ENCODE results near the gene ETFBKMT. TPM values are rescaled to one million over a fixed set of nuclear protein-coding genes. Genes with fewer than 3 reads are reported as not detected.

ETFBKMT gene, protein sequence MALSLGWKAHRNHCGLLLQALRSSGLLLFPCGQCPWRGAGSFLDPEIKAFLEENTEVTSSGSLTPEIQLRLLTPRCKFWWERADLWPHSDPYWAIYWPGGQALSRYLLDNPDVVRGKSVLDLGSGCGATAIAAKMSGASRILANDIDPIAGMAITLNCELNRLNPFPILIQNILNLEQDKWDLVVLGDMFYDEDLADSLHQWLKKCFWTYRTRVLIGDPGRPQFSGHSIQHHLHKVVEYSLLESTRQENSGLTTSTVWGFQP
- 1.0 and 1.5 TPM in 2 replicates for total RNA-seq (2014; rRNA removed; shearing (Covaris generic); ENCODE audit: low replicate concordance)

DNA sequence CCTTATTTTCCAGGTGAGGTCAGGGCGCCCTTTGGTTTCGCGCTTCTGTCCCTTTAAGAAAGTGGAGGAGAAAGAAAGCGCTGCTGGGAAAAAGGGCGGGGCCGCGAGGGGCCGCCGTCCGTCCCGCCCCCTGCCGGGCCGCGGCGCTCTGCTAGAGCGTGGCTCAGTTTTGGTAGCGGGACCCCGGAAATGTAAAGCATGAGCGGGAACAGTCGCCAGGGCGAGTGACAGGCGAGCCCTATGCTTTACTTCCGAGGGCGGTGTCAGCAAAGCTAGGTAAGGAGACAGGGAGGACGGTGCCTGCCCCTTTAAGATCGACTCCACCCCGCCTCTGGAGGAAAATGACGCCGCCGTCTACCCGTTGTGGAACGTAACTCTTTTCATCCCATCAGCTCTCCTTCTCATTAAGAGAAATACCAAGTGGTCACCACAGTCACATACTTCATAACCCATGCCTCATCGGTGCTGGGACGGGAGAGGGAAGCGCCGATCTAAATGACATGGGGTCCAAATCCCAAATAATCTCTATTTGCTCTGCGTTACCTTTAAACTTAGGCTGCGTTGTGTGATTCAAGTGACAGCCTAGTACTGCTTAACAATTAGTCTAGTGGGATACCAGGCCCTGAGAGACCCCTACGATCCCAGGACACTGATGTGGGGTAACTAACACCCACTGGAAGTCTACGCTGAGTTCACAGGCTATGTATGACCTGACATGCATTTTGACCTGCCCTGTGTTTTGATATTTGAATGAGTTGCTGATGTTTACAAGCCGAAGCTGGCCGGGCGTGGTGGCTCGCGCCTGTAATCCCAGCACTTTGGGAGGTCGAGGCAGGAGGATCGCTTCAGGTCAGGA lies at the start of gene ETFBKMT:
ETFBKMT (plus strand) TSS at position 602 of the 856 bp plus-strand sequence. CDS start 2,266 bp downstream, outside the sequence.
- Histone ChIP-seq H3K9me3 (ENCODE audit: low read length) (no peaks in the 10 kb centered on the region), H3K4me3 (ENCODE audit: low read length) (peak within 1 kb of the TSS; percentile 86), H3K27ac (ENCODE audit: low read length) (peak within 1 kb of the TSS; percentile 64), H3K36me3 (ENCODE audit: insufficient read depth, low read length) (no peaks in the 10 kb centered on the region), H3K4me1 (ENCODE audit: low read length) (peaks cover 12% of the 10 kb centered on the region), H4K20me1 (ENCODE audit: insufficient read depth, low read depth, low read length) (no peaks in the 10 kb centered on the region), H3K27me3 (ENCODE audit: low read length) (no peaks in the 10 kb centered on the region), H3K4me2 (ENCODE audit: low read depth, low read length, poor library complexity, severe bottlenecking) (peak within 1 kb of the TSS; percentile 75), H3K9me2 (replicated peaks; ENCODE audit: insufficient read depth, low read length) (no peaks in the 10 kb centered on the region), H2AFZ (ENCODE audit: low read length) (peak within 1 kb of the TSS; percentile 97), H3K79me2 (ENCODE audit: low read length) (no peaks in the 10 kb centered on the region), H3K9ac (ENCODE audit: low read length) (peak within 1 kb of the TSS; percentile 78)
- peak; percentile 98 for DNase-seq

DNA sequence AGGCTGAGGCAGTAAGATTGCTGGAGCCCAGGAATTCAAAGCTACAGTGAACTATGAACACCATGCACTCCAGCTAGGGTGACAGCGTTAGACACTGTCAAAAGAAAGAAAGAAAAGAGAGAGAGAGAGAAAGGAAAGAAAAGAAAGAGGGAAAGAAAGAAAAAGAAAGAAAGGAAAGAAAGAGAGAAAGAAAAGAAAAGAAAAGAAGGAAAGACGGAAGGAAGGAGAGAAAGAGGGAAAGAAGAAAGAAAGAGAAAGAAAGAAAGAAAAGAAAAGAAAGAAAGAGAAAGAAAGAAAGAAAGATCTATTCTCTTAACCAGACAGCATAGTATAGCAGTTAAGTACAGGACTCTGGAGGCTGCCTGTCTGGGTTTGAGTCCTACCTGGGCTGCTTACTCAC lies 46.7 kb upstream of the ETFBKMT start:
- H3K9me2 ChIP-seq (replicated peaks; ENCODE audit: insufficient read depth, low read length) = no peaks in the 10 kb centered on the region
- H4K20me1 ChIP-seq (ENCODE audit: insufficient read depth, low read depth, low read length) = no peaks in the 10 kb centered on the region
- no peak overlapping the region for H3K27ac ChIP-seq (ENCODE audit: low read length)
- no peaks in the 10 kb centered on the region for H3K27me3 ChIP-seq (ENCODE audit: low read length)
- no peaks in the 10 kb centered on the region for H3K4me1 ChIP-seq (ENCODE audit: low read length)
- no peaks in the 10 kb centered on the region for H3K79me2 ChIP-seq (ENCODE audit: low read length)
- no peaks in the 10 kb centered on the region for H3K36me3 ChIP-seq (ENCODE audit: insufficient read depth, low read length)
- H3K4me3 ChIP-seq (ENCODE audit: low read length) = no peak overlapping the region
- DNase-seq = no peak
- no peak overlapping the region for H3K9ac ChIP-seq (ENCODE audit: low read length)
- peaks cover 10% of the 10 kb centered on the region for H3K9me3 ChIP-seq (ENCODE audit: low read length)
- H3K4me2 ChIP-seq (ENCODE audit: low read depth, low read length, poor library complexity, severe bottlenecking) = no peak overlapping the region
- no peak overlapping the region for H2AFZ ChIP-seq (ENCODE audit: low read length)

DNA sequence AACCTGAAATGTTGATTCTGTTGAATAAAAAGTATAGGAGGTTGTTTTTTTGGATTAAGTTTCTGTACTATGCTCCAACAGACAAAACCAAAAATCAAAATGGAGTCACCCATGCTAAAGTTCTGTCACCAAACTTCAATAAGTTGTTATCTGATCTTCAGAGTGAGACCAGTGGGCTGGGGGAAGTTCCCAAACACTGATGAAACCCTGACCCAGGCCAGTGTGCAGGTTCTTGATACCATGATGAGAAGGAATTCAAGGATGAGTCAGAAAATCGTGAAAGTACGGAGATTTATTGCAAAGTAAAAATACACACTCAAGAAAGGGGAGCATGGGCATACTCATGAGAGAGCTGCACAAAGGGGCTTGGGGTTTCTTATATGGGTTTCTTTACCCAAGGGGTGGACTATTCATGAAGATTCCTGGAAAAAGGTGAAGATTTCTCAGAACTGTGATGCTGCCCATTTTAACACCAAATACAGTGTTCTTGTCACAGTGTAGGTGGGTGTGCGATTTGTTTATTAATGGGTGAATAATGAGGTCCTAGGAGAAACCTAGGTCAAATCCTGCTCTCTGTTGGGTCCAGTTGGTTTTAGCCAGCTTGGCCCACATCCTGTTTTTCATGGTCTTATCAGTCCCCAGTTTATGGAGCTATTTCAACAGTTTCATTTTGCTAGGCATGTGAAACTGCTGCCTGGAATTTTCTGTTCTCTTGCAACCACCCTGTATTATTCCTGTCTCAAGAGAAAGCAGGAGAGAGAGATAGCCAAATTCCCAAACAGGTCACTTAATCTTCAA lies 41.1 kb upstream of the ETFBKMT start:
- H3K4me2 ChIP-seq (ENCODE audit: low read depth, low read length, poor library complexity, severe bottlenecking) = no peak overlapping the region
- H3K79me2 ChIP-seq (ENCODE audit: low read length) = no peaks in the 10 kb centered on the region
- H3K4me3 ChIP-seq (ENCODE audit: low read length) = no peak overlapping the region
- no peak for DNase-seq
- H3K9me2 ChIP-seq (replicated peaks; ENCODE audit: insufficient read depth, low read length) = no peaks in the 10 kb centered on the region
- H3K9ac ChIP-seq (ENCODE audit: low read length) = no peak overlapping the region
- no peaks in the 10 kb centered on the region for H3K36me3 ChIP-seq (ENCODE audit: insufficient read depth, low read length)
- no peaks in the 10 kb centered on the region for H3K4me1 ChIP-seq (ENCODE audit: low read length)
- no peaks in the 10 kb centered on the region for H4K20me1 ChIP-seq (ENCODE audit: insufficient read depth, low read depth, low read length)
- H3K9me3 ChIP-seq (ENCODE audit: low read length) = no peaks in the 10 kb centered on the region
- no peak overlapping the region for H3K27ac ChIP-seq (ENCODE audit: low read length)
- no peak overlapping the region for H2AFZ ChIP-seq (ENCODE audit: low read length)
- H3K27me3 ChIP-seq (ENCODE audit: low read length) = no peaks in the 10 kb centered on the region

DNA sequence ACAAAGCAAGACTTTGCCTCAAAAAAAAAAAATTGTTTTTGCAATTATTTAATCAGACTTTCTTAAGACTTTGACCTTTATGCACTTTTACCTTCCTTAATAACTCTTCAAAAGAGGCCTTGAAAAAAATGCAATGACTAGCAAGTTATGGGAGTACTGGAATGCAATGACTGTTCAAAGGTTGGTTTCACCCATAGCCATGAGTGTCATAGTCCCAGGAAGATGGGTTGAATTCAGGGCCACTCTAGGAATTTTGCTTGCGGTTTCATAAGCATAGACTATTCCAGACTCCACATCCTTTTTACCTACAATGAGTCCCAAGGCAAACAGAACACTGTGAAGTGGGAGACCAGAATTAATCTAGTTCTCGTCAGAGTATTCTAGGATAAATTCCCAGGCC lies 39.2 kb upstream of the ETFBKMT start:
- H3K27ac ChIP-seq (ENCODE audit: low read length) = no peak overlapping the region
- no peaks in the 10 kb centered on the region for H3K79me2 ChIP-seq (ENCODE audit: low read length)
- no peaks in the 10 kb centered on the region for H3K4me1 ChIP-seq (ENCODE audit: low read length)
- H2AFZ ChIP-seq (ENCODE audit: low read length) = no peak overlapping the region
- no peaks in the 10 kb centered on the region for H3K36me3 ChIP-seq (ENCODE audit: insufficient read depth, low read length)
- H3K4me2 ChIP-seq (ENCODE audit: low read depth, low read length, poor library complexity, severe bottlenecking) = no peak overlapping the region
- H3K9me3 ChIP-seq (ENCODE audit: low read length) = no peaks in the 10 kb centered on the region
- DNase-seq = no peak
- H3K27me3 ChIP-seq (ENCODE audit: low read length) = no peaks in the 10 kb centered on the region
- H3K4me3 ChIP-seq (ENCODE audit: low read length) = no peak overlapping the region
- H3K9ac ChIP-seq (ENCODE audit: low read length) = no peak overlapping the region
- H4K20me1 ChIP-seq (ENCODE audit: insufficient read depth, low read depth, low read length) = no peaks in the 10 kb centered on the region
- H3K9me2 ChIP-seq (replicated peaks; ENCODE audit: insufficient read depth, low read length) = no peaks in the 10 kb centered on the region

DNA sequence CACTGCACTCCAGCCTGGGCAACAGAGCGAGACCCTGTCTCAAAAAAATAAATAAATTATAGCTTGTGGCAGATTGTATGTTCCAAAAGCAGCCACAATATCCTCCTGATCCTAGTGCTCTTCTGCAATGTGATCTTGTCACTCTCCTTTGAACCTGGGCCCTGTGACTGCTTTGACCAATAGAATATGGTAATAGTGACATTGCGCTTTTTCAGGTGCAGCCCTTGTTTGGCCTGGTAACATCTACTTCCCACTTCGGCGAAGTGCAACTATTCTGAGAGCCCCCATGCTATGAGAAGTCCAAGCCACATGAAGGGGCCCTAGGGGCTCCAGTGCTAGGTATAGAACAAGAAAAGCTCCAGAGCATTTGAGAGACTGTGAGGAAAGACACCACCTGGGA lies 37.5 kb upstream of the ETFBKMT start:
- H3K79me2 ChIP-seq (ENCODE audit: low read length) = no peaks in the 10 kb centered on the region
- no peak overlapping the region for H3K4me3 ChIP-seq (ENCODE audit: low read length)
- H3K9me3 ChIP-seq (ENCODE audit: low read length) = no peaks in the 10 kb centered on the region
- H3K27me3 ChIP-seq (ENCODE audit: low read length) = no peaks in the 10 kb centered on the region
- no peak overlapping the region for H3K4me2 ChIP-seq (ENCODE audit: low read depth, low read length, poor library complexity, severe bottlenecking)
- H3K27ac ChIP-seq (ENCODE audit: low read length) = no peak overlapping the region
- DNase-seq = no peak
- no peaks in the 10 kb centered on the region for H3K9me2 ChIP-seq (replicated peaks; ENCODE audit: insufficient read depth, low read length)
- H3K36me3 ChIP-seq (ENCODE audit: insufficient read depth, low read length) = no peaks in the 10 kb centered on the region
- H2AFZ ChIP-seq (ENCODE audit: low read length) = no peak overlapping the region
- no peaks in the 10 kb centered on the region for H3K4me1 ChIP-seq (ENCODE audit: low read length)
- no peaks in the 10 kb centered on the region for H4K20me1 ChIP-seq (ENCODE audit: insufficient read depth, low read depth, low read length)
- no peak overlapping the region for H3K9ac ChIP-seq (ENCODE audit: low read length)

DNA sequence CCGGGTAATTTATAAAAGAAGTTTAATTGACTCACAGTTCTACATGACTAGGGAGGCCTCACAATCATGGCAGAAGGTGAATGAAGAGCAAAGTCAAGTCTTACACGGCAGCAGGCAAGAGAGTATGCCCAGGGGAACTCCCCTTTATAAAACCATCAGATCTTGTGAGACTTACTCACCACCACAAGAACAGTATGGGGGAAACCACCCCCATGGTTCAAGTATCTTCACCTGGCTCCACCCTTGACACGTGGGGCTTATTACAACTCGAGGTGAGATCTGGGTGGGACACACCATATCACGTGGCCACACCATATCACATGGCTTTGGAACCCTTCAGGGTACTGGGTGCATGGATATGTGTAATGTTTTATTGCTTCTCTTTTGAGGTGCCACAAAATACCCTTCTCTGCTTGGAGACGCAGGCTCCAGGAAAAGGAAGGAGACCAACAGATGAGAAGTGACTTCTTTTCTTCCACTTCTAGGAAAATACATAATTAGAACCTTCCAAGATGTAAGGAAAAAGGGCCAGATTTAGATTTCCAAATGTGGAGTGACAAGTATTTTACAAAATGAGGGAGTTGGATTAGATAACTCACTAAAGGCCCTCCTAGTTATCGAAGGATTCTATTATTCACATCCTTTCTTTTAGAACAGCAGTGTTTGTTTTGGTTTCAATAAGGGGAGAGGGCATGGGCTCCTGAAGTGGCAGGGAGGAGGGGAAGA lies 33.1 kb upstream of the ETFBKMT start:
- no peaks in the 10 kb centered on the region for H3K9me3 ChIP-seq (ENCODE audit: low read length)
- no peaks in the 10 kb centered on the region for H3K36me3 ChIP-seq (ENCODE audit: insufficient read depth, low read length)
- no peak overlapping the region for H3K27ac ChIP-seq (ENCODE audit: low read length)
- no peak for DNase-seq
- no peak overlapping the region for H3K9ac ChIP-seq (ENCODE audit: low read length)
- no peaks in the 10 kb centered on the region for H3K27me3 ChIP-seq (ENCODE audit: low read length)
- H3K4me1 ChIP-seq (ENCODE audit: low read length) = no peaks in the 10 kb centered on the region
- no peaks in the 10 kb centered on the region for H3K79me2 ChIP-seq (ENCODE audit: low read length)
- no peaks in the 10 kb centered on the region for H3K9me2 ChIP-seq (replicated peaks; ENCODE audit: insufficient read depth, low read length)
- no peaks in the 10 kb centered on the region for H4K20me1 ChIP-seq (ENCODE audit: insufficient read depth, low read depth, low read length)
- H2AFZ ChIP-seq (ENCODE audit: low read length) = no peak overlapping the region
- no peak overlapping the region for H3K4me3 ChIP-seq (ENCODE audit: low read length)
- H3K4me2 ChIP-seq (ENCODE audit: low read depth, low read length, poor library complexity, severe bottlenecking) = no peak overlapping the region

DNA sequence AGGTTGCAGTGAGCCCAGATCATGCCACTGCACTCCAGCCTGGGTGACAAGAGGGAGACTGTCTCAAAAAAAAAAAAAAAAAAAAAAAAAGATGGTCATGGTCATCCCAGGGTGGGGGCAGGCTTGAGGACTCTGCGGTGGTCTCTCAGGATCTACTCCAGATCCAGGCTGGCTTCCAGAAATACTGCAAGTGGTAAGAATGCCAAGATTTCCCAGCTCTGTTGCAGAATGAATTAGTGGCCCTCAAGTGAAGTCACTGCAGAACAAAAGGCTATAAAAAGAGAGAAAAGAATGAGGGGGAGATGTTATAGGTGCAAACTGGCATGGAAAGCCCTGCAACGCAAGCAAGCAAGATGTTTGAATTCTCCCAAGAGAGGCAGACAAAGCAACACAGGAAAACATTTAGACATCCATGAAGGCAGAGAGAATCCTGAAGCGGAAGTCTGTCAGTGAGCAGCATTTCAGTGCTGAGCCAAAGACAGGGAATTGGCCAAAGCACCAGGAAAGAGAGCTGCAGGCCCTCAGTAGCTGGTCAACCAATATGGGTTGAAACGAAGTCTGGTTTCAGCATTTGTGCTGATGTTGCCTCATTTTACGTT lies 31.9 kb upstream of the ETFBKMT start:
- no peaks in the 10 kb centered on the region for H4K20me1 ChIP-seq (ENCODE audit: insufficient read depth, low read depth, low read length)
- H3K9ac ChIP-seq (ENCODE audit: low read length) = no peak overlapping the region
- H3K9me2 ChIP-seq (replicated peaks; ENCODE audit: insufficient read depth, low read length) = no peaks in the 10 kb centered on the region
- no peak overlapping the region for H3K4me3 ChIP-seq (ENCODE audit: low read length)
- peaks cover 3% of the 10 kb centered on the region; the same call in 1 of the 2 replicates for H3K4me1 ChIP-seq (ENCODE audit: low read length)
- no peak overlapping the region for H2AFZ ChIP-seq (ENCODE audit: low read length)
- no peak for DNase-seq
- H3K4me2 ChIP-seq (ENCODE audit: low read depth, low read length, poor library complexity, severe bottlenecking) = no peak overlapping the region
- no peaks in the 10 kb centered on the region for H3K36me3 ChIP-seq (ENCODE audit: insufficient read depth, low read length)
- no peaks in the 10 kb centered on the region for H3K27me3 ChIP-seq (ENCODE audit: low read length)
- H3K9me3 ChIP-seq (ENCODE audit: low read length) = no peaks in the 10 kb centered on the region
- no peaks in the 10 kb centered on the region for H3K79me2 ChIP-seq (ENCODE audit: low read length)
- no peak overlapping the region for H3K27ac ChIP-seq (ENCODE audit: low read length)

Data from Karpas-422 (cell line).